H1 (cell line): ENCODE data around the gene MACROH2A1. TPM values are rescaled to one million over a fixed set of nuclear protein-coding genes. Genes with fewer than 3 reads are reported as not detected.

Experiments used
- ASH2L ChIP-seq: fragments of 200-600, 300-600 bp; sonication (generic); IDR thresholded peaks from one replicate; pipeline ENCODE4 v1.7.1; 2017; ENCODE audit warnings: low read length
- CEBPB ChIP-seq: IDR thresholded peaks from 2 replicates; pipeline ENCODE4 v1.6.1; 2012; ENCODE audit warnings: low read depth, low read length
- POLR2A ChIP-seq, 2 experiments: IDR thresholded peaks; 1 replicate in 1 of 2; 2 replicates in 1 of 2; pipeline ENCODE4 v1.6.1; 2011; ENCODE audit warnings: low read depth in 2 of 2, low read length in 2 of 2, mild to moderate bottlenecking in 2 of 2; ENCODE audit errors: control extremely low read depth in 1 of 2
- SP4 ChIP-seq: IDR thresholded peaks from 2 replicates; pipeline ENCODE4 v1.6.1; 2012; ENCODE audit warnings: low read length, inconsistent platforms
- polyA plus RNA-seq, 7 experiments: library from polyadenylated mRNA; depleted of rRNA in 3 of 7; stranded (reverse) in 5 of 7; unstranded in 2 of 7; fragments of >200 nt in 5 of 7; fragments of 200-250 nt in 2 of 7; gene quantifications; 1 replicate in 5 of 7; 2 replicates in 1 of 7; 4 replicates in 1 of 7; pipeline versions ENCODE4 v1.2.1 to v1.2.3, GENCODE V29; 2011 to 2013; ENCODE audit warnings: missing spikeins in 2 of 7, mixed read lengths in 2 of 7
- total RNA-seq: library from RNA; stranded (reverse); fragmentation: NEBNext Ultra II Directional; extraction: Animal tissue kit (Norgen Biotek cat#: 25700); gene quantifications from 2 replicates; pipeline ENCODE4 v1.2.1, GENCODE V29; 2021
- TF ChIP-seq, protein P1 (sequence below): IDR thresholded peaks from 2 replicates; pipeline ENCODE4 v1.6.1; 2012; ENCODE audit warnings: inconsistent platforms

The MACROH2A1 gene
- total and polyA plus RNA-seq, 2 of the 8 experiments (the other 6 are each of a cell fraction or from before 2014, with no cell fraction given): 60.0 to 92.3 TPM

DNA sequence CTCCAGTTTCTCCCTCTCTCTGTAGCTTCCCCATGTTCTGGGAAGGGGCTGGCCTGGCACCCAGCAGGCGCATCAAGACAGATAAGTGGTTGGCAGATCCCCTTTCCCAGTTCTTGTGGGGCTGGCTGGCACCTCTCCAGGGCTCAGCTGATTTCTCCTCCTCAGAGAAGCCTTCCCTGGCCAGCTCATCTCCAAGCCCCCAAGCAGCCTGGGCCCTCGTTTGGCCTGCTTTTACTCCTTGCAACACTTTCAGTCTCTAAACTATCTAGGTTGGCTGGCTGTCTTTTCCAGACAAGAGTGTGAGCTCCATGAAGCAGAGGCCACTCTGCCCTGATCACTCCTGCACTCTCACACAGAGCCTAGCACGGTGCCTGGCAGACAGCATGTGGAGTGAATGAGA is 13.5 kb downstream of the MACROH2A1 start (continued):
- TF ChIP-seq CEBPB (no peak), SP4 (no peak), POLR2A (IDR thresholded peaks at IDR 0.05; ENCODE audit: control extremely low read depth in 1 of 2, low read depth in 2 of 2, low read length in 2 of 2) (no peak), ASH2L (no peak)
- TF ChIP-seq, protein P1, sequence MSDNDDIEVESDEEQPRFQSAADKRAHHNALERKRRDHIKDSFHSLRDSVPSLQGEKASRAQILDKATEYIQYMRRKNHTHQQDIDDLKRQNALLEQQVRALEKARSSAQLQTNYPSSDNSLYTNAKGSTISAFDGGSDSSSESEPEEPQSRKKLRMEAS: no peak
- TF ChIP-seq, all 59 proteins: peak for 0
